ENCODE results near the gene MCF2L.
"Not testable (repeated sequence)": the region's sequence is repeated elsewhere in the genome, so short reads cannot be mapped to it uniquely, and the experiment has no call there.

Gene MCF2L

DNA sequence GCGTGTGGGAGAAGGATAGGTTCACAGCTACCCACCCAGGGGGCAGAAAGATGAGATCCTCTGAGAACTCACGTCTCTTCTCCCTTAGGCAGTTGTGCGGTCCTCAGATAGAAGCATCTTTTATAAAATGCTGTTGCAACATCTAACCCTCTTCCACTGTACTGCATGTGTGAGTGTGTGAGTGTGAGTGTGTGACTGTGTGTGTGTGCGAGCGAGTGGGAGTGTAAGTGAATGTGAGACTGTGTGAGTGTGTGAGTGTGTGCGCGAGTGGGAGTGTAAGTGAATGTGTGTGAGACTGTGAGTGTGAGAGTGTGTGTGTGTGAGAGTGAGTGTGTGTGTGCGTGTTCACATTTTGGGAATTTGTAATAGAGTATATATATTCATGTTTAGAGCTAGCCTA lies 81.0 kb downstream of the MCF2L start:
- no peak for DNase-seq (ENCODE audit: low spot score)

DNA sequence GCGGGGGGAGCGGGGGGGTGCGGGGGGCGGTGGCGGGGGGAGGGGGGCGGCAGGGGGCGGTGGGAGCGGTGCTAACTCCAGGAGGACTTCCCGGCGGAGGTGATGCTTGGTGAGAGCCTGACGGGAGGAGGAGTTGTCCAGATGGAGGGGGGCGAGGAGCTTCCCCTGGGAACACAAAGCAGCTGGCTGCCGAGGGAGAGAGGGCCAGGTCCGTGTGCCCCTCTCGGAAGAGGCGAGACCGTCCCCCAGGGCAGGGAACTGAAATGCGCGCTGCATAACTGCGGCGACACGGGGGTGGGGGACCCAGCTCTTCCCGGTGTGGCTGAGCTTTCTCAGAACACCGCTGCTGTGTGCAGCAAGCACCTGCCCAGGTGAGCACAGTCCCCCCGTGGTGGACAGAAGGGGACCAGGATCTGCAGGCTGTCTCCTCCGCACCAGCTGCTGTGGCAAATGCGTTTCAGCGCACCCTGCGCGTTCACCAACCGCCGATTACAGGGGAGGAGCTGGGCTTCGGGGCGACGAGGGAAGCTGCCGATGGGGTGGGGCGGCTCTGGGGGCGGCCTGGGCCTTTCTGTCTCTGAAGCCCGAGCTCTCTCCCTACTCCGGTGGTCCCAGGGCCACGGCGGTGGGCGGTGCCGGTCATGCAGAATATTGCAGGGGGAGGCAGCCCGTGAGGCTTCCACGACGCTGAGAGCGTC lies 81.9 kb downstream of the MCF2L start:
- no peak for DNase-seq (ENCODE audit: low spot score)

DNA sequence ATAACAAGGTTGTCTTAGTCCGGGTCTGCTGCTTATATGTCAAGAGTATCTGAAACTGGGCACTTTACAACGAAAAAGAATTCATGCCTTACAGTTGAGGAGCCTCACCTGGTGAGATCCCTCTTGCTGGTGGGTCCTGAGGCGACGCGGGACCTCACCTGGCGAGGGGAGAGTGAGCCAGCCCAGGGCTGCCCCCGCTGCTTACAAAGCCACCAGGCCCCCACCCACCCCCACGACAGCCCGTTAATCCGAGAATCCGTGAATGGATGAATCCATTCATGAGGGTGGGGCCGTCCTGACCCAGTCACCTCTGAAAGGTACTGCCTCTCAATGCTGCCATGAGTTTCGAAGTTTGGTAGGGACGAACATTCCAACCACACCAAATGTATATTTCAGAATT lies 82.6 kb downstream of the MCF2L start:
- no peak for DNase-seq (ENCODE audit: low spot score)

DNA sequence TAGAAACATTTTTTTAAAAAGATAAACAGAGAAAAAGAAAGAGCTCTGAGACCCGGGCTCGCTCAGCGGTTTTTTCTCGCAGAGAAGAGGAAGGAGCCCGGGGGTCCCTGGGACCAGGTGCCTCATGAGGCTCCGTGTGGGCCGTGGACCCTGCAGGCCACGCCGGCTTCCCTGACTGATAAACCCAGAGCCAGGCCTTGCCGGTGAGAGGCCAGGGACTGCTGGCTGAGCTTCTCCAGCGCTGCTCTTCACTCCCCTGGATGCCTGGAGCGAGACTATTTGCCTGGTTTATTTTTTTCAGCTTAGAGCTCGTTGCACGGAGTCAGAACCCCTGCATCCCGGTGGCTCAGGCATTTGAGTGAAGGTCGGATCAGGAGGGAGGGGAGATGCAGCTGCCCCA lies 83.2 kb downstream of the MCF2L start:
- no peak for DNase-seq (ENCODE audit: low spot score)

DNA sequence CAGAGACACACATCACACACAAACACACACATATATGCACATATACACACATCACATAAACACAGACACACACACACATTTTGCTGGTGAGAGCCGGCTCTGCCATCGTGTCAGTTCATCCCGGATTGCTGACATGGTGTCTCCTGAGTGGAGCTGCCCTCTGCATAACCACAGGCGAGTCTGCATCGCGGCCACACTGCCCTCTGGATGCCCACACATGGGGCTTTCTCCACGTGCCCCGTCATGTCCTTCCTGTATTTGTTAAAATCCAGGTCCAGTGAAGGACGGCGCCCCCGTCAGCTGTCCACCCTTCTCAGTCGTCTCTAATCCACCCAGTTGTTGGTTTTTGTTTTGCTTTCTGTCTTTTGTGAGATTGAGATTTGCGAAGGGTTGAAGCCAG lies 84.0 kb downstream of the MCF2L start:
- no peak for DNase-seq (ENCODE audit: low spot score)

DNA sequence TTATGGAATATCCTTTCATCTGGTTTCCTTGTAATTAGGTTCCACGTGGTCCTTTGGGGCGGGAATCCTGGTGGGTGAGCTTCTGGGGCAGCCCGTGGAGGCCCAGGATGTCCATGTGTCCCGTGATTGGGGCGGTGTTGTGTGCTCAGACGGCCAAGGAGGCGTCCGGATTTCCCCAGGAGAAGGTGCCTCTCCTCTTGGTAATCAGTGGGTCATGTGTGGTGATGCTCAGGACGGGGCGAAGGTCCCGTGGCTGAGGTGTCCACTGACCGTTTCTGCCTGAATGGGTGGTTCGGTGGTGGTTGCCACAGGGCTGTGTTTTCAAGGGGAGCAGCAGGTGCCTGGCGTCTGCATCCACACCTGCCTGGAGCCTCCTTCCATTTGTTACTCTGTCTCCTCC lies 84.4 kb downstream of the MCF2L start:
- DNase-seq (ENCODE audit: low spot score) = no peak

DNA sequence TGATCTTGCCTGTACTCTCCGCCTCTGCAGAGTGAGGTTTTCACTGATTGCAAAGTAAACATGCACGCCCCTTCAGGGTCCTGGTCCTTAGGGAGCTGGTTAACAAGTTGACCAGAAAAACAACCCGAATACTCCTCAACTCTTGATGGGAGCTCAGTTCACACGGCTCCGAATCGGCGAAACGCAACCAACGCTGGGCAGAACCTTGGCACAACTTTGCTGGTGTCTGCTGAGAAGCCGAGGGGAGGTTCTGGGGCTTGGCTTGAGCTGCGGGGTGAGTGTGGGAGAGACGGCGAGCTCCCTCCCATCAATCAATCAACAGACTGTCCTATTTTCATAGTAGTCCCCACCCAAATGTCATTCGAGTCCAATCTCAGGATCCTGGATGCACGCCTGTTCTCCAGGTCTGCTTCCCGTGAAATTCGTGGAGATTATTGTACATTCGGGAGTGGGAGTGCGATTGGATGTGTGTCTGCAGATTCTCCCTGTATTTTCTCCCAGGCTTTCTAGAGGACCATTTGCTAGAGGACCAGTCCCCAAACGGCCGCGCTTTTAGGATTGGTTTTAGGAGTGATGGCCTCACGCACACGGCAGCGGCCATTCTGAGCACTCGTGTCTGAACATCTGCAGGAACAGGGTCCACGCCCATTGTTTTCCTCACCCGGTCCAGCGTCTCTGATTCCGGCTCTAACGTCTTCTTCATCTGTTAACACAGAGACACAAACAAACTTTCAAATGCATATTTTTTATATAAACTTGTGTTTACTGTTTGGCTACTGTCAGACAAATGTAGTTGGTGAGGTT lies 85.0 kb downstream of the MCF2L start:
- no peak for DNase-seq (ENCODE audit: low spot score)

DNA sequence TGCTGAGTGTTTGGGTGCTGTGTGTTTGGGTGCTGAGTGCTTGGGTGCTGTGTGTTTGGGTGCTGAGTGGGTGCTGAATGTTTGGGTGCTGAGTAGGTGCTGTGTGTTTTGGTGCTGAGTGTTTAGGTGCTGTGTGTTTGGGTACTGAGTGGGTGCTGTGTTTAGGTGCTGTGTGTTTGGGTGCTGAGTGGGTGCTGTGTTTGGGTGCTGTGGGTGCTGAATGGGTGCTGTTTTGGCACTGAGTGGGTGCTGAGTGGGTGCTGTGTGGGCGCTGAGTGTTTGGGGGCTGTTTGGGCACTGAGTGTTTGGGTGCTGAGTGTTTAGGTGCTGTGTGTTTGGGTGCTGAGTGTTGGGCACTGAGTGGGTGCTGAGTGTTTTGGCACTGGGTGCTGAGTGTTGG lies 88.1 kb downstream of the MCF2L start:
- no peak for DNase-seq (ENCODE audit: low spot score)

DNA sequence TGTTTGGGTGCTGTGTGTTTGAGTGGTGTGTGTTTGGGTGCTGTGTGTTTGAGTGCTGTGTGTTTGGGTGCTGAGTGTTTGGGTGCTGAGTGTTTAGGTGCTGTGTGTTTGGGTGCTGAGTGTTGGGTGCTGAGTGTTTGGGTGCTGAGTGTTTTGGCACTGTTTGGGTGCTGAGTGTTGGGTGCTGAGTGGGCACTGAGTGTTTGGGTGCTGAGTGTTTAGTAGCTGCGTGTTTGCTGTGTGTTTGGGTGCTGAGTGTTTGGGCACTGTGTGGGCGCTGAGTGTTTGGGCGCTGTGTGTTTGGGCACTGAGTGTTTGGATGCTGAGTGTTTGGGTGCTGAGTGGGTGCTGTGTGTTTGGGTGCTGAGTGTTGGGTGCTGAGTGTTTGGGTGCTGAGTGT lies 88.5 kb downstream of the MCF2L start:
- not testable (repeated sequence) for DNase-seq (ENCODE audit: low spot score)

DNA sequence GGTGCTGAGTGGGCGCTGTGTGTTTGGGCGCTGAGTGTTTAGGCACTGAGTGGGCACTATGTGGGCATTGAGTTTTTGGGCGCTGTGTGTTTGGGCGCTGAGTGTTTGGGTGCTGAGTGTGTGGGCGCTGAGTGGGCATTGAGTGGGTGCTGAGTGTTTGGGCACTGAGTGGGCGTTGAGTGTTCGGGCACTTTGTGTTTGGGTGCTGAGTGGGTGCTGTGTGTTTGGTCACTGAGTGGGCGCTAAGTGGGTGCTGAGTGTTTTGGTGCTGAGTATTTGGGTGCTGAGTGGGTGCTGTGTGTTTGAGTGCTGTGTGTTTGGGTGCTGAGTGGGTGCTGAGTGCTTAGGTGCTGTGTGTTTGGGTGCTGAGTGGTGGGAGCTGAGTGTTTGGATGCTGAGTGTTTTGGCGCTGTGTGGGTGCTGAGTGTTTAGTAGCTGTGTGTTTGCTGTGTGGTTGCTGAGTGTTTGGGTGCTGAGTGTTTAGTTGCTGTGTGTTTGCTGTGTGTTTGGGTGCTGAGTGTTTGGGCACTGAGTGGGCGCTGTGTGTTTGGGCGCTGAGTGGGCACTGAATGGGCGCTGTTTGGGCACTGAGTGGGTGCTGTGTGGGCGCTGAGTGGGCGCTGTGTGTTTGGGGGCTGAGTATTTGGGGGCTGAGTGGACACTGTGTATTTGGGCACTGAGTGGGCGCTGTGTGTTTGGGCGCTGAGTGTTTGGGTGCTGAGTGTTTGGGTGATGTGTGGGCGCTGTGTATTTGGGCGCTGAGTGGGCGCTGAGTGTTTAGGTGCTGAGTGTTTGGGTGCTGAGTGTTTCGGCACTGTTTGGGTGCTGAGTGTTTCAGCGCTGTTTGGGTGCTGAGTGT lies 89.3 kb downstream of the MCF2L start:
- DNase-seq (ENCODE audit: low spot score) = no peak

DNA sequence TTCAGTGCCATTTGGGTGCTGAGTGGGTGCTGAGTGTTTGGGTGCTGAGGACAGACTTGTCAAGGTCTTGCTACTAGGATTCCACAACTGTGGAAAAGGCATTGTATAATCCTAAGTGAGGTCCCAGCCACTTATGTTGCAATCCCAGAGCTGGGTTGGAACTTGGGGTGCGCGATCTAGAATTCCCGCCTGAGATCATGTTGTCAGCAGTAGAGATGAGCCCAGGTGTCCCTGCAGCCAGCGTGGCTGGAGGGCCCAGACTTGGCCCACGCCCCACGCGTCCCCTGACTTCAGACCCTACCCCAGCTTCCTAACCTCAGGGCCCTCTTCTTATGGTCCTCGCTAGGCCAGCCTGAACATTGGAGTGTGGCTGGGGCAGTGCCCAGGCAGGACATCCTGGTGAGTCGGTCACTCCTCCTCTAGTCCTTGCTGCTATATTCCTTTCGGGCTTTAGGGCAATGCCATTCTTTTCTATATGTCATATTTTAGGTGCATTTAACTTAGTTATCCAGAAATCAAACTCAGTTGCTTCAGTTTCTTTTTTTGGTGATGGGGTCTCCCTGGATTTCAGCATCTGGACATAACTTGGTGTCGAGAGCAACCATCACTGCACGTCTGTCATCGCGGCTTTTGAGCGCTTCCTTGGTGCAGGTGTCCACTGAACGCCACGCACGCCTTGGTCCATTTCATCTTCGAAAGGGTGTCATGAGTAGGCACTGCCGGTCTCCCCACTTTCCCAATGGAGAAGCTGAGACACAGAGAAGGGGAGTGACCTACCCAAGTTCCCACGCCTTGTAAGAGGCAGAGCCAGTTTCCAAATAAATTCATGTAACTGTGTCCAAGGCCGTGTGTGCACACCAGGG lies 90.2 kb downstream of the MCF2L start:
- DNase-seq (ENCODE audit: low spot score) = no peak

DNA sequence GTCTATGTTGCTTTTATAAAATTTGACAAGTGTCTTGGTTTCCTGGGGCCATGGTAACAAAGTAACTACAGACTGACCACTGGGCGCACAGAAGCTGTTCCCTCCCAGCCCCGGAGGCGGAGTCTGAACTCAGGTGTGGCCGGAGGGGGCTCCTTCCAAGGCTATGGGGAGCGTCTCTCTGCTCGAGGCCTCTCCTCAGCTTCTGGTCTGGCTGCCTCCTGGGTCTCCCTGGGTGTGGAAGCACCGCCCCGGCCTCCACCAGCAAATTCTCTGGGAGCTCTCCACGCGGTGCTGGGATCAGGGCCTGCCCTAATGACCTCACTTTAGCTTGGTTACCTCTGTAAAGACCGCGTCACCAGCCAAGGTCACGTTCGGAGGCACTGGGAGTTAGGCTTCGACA lies 90.9 kb downstream of the MCF2L start:
- DNase-seq (ENCODE audit: low spot score) = no peak

DNA sequence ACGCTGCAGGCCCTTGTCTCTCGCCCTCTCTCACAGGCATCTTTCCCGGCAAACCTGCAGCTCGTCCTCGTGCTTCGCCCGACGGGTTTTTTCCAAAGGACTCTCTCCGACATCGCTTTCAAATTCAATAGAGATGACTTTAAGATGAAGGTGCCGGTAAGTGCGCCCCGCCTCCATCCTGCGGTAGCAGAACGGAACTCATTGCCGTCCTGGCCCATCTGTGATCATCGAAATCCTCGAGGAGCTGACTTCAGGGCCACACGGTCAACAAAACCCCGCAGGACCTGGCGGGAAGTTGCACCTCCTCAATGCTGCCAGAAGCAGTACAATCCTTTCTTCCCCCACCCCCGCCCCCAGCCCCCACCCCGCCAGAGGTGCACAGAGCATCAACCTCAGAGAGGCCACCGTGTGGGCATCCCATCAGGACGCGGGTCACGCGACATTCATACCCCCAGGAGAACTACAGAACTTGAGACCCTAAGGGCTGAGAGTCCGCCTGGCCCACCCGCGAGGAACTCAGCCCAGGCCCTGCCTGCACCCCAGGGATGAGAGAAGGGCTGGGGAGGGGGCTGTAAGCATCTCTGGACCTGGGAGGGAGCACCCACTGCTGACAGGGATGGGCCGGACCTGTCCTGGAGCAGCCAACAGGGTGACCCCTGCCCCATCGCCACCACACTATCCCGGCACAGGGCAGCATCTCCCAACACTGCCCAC lies 91.7 kb downstream of the MCF2L start:
- no peak for DNase-seq (ENCODE audit: low spot score)

DNA sequence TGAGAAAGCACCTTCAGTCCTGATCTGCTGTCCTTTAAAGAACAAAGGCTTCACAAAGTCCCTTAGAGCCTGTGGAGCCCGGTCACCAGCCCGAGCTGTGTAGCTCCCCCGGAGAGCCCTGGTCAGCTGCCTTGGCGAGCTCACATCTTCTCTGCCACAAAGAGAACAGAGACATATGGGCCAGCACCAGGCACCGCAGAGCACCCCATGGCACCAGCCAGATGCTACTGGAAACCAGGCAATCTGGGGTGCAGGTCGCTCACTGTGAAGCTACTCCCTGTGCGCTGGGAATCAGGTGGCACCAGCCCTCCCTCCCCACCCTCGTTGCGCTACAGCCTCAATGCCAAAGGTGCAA lies 92.2 kb downstream of the MCF2L start:
- no peak for DNase-seq (ENCODE audit: low spot score)

DNA sequence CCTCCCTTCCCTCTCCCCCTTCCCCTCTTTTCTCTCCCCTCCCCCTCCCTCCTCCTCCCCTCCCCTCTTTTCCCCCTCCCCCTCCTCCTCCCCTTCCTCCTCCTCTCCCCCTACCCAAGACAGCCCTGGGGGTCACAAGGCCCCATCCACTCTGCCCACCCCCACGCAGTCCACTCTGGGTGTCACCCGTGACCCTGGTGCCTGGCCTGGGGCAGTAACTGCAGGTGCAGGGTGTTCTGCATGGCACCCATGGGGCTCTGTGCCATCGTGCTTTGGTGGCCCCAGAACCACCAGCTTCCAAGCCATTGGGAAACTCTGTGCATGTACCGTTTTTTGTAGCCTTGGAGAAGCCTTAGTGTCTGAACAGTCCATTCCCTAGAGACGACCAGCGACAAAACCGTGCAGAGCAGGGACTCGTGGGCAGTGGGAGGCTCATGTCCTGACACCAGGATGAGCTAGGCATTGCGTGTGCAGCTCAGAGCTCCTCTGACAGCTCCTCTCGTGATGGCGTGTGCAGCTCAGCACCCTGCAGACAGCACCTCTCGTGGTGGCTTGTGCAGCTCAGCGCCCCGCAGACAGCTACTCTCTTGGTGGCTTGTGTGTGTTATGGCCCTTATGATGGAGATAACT lies 92.9 kb downstream of the MCF2L start:
- no peak for DNase-seq (ENCODE audit: low spot score)

DNA sequence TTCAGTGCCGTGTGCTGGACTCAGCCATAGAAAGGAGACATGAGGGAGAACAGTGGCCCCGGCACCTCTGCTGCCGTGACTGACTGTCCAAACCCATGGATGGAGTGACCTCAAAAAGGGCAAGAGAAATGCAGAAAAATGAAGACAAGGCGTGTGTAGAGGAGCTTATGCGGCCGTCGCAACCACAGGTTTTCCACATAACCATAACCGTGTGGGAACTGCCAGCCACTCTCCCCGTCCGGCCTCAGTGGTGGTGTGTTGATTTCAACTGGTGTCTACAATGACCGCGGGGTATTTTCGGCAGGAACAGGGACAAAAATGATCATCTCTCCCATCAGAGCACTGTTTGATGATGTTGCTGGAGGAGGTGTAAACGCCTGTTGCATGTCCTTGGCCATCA lies 93.7 kb downstream of the MCF2L start:
- DNase-seq (ENCODE audit: low spot score) = no peak

DNA sequence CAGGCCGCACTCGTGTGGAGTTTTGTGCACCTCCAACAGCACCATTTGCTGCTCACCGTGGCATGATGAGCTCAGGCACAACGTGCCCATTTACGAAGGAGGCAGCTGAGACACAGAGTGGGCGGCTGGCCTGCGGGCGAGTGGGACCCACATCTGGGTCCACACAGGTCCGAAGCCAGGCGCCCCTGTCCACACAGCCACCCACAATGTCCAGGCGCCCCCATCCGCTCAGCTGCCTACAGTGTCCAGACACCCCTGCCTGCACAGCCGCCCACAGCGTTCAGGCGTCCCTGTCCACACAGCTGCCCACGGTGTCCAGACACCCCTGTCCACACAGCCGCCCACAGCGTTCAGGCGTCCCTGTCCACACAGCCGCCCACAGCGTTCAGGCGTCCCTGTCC lies 94.1 kb downstream of the MCF2L start:
- no peak for DNase-seq (ENCODE audit: low spot score)

DNA sequence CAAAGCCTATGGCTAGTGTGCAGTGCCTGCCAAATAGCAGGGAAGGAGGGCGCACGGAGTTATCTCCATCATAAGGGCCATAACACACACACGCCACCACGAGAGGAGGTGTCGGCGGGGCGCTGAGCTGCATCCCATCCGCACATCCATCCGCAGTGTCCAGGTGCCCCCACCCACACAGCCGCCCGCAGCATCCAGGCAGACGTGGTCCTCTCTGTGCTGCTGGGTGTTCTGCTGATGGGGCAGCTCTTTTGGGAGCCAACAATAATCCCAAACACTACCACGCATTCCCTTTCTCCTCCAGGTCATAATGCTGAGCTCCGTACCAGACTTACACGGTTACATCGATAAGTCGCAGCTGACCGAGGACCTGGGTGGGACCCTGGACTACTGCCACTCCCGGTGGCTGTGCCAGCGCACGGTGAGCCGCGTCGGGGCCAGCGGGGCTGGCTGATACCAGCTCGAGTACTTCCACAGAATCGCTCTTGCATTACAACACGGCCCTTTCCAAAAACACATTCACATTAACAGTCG lies 95.1 kb downstream of the MCF2L start:
- DNase-seq (ENCODE audit: low spot score) = no peak

DNA sequence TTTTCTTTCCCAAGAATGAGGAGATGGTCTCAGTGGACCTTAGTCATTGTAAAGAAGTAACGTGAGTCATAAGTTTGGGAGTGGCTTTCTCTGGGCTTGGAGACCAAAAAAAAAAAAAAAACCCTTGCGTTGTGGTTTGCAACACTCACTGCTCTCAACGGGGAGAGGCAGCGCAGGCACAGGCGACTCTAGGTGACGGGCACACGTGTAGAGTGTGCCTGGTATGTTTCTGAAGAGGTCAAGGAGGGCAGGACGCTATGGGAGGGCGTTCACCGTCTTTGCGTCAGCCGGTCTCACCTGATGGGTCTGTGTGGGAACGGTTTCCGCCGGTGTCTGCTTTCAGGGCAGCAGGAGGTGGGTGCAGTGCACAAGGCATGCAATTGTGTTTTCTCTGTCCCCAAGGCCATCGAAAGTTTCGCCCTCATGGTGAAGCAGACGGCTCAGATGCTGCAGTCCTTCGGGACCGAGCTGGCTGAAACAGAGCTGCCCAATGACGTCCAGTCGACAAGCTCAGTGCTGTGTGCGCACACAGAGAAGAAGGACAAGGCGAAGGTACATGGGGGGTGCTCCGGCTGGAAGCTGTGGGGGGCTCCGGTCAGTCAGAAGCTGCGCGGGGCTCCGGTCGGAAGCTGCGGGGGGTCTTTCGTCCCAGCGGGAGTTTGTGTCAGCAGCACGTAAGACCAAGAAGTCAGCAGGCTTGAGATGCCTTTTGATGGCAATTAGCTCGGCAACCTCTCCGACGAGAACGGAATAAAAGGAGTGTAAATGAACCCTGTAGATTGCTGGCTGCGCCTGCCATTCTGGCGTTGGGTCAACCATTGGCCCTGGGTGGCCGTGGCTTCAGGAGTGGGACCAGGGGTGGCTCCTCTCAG lies 95.8 kb downstream of the MCF2L start:
- peak; percentile 65 for DNase-seq (ENCODE audit: low spot score)

Measured in GM03348 (cell line).